Amygdala (tissue), 56 donors: ENCODE measurements around the gene SCGN.

Source experiments
- DNase-seq, 56 donors: peaks; one replicate each; lab custom pipeline; 2025; lab: John Stamatoyannopoulos, UW

The SCGN gene

DNA sequence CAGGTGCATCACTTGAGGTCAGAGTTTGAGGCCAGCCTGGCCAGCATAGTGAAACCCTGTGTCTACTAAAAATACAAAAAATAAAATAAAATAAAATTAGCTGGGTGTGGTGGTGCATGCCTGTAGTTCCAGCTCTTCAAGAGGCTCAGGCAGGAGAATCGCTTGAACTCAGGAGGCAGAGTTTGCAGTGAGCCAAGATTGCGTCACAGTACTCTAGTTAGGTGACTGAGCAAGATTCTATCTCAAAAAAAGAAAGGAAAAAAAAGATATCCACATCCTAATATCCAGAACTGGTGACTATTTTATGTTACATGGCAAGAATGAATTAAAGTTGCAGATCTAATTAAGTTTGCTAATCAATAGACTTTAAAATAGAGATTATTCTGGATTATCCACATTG is 32.5 kb downstream of the SCGN start:
- DNase-seq: no peak

DNA sequence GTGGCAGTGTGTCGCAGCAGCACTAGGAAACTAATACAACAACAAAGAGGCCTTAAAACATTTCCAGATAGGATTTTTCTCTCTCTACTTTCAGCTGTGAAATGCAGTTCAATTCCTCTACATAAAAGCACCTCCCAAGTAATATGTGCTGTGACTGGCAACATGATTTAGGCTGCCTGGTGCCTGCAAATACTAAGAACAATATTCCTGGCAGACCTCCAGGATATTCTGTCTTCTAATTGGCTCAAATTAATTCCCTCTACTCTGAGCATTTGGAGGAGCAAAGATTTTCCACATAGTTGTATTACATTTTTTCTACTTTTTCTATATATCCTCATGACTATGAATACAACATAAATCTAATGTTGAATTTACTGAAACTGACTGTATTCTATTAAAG is 33.2 kb downstream of the SCGN start:
- no peak for DNase-seq

DNA sequence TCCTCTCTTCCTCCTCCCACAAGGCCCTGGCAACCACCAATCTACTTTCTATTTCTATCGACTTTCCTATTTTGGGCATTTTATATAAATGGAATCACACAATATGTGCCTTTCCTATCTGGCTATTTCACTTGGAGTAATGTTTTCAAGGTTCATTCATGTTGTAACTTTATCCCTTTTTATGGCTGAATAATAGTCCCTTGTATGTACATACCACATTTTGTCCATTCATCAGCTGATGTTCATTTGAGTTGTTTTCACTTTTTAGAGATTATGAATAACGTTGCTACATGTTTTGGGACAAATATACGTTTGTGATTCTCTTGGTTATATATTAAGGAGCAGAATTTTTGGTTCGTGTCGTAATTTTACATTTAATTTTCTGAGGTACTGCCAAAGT is 33.9 kb downstream of the SCGN start:
- no peak for DNase-seq

DNA sequence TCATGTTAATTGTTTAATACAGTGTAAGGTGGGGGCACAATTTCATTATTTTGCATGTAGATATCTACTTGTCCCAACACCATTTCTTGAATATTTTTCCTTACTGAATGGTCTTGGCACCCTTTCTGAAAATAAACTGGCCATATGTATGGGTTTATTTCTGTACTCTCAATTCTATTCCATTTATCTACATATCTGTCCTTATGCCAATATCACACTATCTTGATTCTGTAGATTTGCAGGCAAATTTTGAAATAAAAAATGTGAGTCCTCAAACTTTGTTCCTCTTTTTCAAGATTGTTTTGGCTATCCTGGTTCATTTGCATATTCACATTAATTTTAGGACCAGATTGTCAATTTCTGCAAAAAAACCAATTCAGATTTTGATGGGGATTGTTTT is 34.8 kb downstream of the SCGN start:
- DNase-seq: no peak

DNA sequence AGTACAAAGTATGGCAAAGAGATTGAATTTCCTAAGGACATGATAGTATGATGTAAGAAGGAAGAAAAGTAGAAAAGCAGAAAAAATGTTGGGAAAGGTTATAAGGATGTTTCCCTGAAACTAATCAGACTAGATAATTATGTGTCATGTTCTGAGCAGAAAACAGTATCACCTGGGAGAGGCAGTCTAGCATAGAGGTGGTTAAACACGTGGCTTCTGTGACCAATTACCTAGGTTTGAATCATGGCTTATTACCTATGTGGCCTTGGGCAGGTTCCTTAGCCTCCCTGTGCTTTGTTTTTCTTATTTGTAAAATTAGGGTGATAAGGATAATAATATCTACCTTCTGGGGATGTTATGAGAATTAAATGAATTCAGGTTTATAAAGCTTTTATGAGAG is 38.0 kb downstream of the SCGN start:
- no peak for DNase-seq

DNA sequence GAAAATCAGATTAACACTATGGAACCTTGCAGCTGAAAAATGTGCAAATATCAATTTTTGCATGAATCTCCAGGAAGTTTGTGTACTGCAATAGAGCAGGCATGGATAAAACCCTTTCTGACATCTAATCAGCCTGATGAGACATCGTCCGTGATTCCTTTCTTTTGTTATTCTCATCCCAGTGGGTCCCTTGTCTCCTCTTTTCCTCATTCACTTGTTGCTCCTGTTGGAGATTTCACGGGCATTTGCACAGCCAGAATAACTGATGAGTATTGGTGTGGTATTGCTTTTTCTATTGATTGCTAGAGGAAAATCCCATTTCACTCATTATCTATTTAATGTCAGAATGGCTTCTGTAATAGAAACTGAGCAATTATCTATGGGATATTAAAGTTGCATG is 39.9 kb downstream of the SCGN start:
- DNase-seq: no peak

DNA sequence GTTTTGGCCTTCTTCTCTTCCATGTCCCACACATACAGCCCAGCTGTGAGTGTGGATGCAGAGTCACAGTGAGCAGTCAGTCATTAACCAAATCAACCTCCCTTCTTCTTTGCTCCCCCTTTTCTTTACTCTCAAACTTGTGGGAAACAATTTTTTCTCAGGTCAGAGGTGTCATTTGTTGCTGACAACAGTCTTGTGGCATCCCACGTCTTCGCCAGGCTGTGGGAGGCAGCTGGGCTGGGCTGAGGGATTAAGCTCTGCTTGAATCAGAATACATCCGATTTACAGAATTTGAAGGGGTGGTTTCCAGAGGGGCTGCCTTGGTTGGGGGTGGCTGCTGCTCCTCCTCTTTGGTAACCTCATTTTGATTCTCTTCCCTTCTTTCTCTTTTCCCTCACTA is 40.5 kb downstream of the SCGN start:
- no peak for DNase-seq

DNA sequence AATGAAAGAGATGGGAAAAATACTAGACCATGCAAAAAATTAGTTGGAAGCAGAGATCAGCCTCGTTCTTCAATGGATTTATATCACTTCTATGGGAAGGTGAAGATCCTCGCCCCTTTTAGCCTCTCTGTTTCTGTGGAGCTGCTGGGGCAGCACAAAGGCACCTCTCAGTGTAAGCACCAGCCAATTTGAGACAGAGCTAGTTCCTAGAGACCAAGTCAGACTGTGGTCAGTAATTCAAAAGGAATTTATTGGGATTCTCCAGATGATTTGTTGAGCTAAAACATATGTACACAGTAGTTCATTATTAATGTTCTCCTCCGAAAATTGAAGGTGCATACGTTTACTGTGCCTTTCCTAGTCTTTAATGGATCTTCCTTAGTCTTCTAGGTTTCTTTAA is 42.4 kb downstream of the SCGN start:
- no peak for DNase-seq

DNA sequence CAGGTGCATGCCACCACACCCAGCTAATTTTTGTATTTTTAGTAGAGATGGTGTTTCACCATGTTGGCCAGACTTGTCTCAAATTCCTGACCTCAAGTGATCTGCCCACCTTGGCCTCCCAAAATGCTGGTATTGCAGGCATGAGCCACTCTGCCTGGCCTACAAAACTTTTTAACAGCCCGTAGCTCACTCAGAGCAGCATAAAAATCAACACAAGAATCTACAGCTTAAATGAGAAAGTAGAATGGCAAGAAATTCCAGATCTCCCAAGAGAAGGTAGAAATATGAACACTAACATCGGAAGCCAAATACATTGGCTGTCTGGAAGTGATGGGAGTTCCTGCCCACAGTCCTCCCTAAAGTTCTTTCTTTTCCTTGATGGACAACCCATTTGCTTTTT is 43.7 kb downstream of the SCGN start:
- DNase-seq: no peak

DNA sequence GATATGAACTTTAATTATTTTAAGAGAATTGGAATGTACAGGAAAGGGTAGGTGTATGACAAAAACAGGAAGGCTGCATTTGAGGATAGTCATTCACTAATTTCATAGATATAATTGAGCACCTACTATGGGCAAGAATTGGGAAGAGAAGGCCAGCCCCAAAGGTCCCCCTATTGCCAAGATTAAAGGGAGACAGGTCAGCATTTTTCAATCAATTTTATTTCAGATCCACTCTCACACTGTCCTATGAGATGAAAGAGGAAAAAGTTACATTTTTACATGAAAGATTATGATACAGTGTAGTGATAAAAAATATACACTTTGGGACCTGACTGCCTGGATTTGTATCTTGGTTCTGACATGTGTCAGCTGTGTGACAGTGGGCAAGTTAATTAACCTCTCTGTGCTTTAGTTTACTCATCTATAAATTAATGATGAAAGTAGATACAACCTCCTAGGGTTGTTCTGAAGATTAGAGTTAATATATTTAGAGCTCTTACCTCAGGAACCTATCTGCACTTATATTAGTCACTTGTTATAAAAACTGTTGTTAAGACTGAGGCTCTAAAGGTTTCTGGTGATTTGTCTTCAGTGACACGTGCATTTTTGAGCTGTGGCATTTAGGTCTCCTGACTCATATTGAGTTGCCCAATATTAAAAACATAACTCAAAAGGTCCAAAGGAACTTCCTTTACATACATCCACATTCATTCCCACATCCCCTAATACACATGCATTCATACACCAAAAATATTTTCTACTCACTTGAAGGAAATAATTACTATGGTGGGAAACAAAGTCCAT is 45.7 kb downstream of the SCGN start:
- no peak for DNase-seq

DNA sequence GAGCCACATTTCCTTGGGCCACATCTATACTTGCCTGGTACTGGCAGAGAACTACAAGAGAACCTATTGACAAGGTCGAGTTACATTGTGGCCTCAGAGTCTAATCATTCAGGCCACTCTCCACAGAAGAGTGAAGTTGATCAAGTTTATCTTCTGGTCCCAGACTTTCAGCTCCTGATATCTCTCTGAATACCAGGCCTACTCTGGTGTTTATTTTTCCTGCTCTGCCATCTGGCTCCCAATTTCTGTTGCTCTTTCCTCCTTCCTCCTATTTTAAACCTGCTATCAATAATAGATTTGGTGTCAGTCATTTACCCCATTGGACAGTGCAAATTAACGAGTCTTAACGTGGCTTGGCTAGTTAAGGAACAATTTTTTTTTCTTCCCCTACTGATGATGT is 46.6 kb downstream of the SCGN start:
- no peak for DNase-seq

DNA sequence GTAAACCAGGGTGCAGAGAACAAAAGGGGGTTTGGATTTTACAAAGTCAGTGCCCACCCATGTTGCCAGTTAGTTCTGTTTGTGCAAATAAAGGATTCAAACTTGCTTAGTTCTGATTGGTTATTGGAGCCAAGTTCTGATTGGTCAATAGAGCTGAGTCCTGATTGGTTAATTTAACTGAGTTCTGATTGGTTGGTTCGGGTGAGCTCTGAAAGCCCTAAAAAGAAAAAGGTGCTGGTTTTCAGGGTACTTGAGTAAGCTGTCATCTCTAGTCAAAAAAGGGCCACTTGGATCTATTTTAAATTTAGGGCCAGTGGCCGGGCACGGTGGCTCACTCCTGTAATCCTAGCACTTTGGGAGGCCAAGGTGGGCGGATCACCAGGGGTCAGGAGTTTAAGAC is 47.6 kb downstream of the SCGN start:
- DNase-seq: no peak

DNA sequence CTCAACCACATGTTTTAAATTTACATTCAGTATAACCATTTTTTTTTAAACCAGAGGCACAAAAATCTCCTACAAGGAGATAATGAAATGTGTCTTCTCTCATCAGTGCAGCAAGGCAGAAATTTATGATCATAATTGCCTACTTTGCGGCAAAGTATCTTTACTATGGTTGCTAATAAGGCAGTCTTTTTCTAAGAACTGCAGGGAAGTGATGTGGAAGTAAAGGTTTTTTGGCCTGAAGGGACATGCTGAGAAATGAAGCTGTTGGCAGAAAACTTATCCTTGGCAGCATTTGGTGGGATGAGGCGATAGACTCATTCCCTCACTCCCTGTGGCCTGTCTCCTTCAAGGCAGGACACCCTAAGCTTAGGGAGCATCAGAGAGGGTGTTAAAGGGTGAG is 48.7 kb downstream of the SCGN start:
- no peak for DNase-seq

DNA sequence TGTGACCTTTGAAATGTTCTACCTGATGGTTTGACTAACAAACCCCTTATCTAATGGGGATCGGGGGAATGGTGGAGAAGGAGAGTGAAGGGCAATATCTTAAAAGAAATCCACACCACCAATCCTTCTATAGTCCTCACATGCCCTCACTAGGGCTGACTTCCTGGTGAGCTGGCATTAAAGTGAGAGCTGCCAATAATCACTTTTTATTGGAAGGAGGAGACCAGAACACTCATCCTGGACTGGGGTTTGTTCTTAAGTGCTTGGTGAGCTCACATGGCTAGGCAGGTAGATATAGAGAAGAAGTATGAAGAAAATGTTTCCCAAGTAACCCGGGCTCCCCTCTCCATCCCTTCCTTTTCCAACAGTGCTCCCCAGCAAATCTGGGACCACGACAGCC is 49.8 kb downstream of the SCGN start:
- no peak for DNase-seq

DNA sequence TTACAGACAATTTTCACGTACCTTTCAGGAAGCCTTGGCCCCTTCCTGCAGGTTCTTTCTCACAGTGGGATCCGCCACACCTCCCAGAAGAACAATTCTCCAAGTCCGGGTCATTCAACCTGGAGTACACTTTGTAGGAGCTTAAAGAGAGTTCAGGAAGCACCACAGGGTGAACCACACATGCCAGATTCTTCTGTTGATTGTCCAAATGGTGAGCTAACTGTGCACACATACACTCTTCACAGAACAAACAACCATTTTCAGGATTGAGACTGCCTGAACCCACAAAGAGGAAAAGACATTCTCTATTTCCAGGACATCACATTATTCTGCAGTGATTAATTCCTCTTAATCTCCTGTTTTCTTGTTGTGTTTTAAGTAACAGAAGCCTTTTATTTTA is 51.0 kb downstream of the SCGN start:
- DNase-seq: no peak

DNA sequence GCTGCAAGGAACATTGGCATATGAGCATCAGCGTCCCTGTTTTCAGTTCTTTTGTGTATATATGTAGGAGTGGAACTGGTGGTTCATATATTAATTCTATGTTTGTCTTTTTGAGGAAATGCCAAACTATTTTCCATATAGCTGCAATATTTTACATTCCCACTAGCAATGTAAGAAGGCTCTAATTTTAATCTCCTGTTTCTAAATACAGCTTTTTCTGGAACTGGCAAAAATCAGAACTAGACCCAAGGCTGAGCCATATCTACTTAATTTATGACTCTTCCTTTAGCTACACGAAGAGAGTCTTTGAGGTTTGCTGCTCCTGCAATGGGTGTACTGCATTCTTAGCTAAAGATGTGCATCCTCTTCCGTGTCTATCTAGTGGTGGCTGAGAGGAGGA is 52.0 kb downstream of the SCGN start:
- DNase-seq: no peak

DNA sequence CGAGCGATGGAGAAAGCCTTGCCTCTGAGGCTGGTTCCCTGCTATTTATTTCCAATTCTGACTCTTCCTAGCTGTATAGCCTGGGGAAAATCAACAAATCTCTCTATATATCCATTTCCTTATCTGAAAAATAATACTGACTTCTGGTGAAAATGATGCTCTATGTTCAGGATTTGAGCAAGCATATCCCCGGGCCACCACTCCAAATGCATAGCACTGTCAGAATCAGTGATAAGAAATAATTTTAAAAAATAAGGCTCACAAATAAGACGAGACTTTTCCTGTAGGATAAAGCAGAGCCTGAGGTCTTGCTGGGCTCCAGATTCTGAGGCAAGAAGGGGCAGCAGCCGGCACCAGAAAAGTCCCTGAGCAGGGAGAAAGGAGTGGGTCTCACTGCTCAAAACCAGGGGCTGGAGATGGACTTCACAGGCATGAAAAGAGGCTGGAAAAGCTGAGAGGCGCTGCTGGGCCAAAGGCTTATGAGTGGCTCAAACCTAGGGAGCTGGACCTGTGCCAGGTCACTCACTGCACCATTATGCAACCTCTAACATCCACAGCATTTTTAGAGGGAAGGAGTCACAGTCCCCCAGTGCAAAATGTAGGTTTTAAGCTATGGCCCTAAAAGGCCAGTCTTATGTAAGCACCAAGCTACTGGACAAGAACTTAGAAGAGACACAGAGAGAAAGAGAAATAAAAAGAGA is 54.4 kb downstream of the SCGN start:
- peak in 6 of 56 donors; percentile 2 to 27 (median 10) for DNase-seq

DNA sequence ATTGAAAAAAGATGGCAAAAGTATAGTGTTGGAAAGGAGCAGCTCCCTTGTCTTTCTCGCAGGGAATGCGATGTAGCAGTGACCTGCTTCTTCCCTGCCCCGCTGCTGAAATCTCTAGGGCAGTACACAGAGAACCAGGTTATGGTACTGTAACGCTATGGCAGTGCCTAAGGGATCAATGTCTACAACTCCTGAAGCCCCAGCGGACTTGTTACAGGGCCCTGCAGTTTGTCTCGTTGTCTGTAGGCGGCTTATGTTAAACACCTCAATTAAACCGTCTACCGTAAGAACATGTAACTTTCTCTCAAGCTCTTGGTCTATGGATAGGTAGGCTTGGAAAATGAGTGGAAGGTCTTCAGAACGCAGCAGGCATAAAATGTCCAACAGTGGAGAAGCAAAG is 57.7 kb downstream of the SCGN start:
- no peak for DNase-seq

DNA sequence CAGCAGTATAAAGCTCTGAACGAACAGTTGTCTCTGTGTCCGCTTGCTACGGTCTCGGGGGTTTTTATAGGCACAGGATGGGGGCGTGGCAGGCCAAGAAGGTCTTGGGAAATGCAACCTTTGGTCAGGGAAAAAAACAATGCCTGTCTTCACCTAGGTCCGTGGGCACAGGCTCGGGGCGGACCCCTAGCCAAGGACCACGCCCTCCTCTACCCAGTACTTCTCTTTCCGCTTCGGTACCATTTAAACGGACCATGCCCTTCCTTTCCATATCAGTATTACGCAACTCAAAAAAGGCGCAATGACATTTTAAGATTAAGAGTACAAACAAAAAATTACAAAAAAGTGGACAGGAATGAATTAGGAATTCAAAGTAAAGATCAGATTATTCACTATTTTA is 58.3 kb downstream of the SCGN start:
- DNase-seq: no peak

DNA sequence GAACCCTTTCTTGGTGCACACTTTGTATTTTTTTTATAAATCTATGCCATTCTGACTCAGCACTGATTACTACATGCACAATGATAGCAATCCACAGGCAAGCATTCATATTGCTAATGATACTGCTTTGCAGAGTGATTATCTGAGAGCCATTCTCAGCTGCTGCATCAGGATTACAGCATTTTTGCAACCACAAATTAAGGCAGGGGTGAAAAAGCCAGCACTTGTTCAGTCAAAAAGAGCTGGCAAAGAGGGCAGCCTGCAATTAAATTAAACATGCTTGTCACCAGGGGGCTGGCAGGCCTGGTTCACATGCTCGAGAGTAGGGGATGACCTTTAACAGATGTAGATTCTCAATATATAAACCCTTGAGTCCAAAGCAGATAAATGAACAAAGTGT is 61.8 kb downstream of the SCGN start:
- no peak for DNase-seq

DNA sequence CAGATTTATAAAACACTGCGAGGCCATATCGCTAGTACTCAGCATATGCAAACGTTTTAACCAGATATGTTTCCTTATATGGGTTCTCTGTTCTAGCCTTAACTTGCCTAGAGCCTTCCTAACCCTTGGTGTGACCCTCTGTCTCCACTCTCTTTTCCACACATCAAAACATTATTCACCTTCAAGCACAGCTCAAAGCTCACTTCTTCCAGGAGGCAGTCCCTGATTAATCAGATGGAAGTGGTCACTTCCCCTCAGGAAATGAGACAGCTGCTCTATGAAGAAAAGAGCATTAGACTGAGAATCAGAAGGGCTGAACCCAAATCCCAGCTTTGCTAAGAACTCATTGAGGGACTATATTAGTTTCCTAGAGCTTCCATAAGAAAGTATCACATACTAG is 62.8 kb downstream of the SCGN start:
- no peak for DNase-seq

DNA sequence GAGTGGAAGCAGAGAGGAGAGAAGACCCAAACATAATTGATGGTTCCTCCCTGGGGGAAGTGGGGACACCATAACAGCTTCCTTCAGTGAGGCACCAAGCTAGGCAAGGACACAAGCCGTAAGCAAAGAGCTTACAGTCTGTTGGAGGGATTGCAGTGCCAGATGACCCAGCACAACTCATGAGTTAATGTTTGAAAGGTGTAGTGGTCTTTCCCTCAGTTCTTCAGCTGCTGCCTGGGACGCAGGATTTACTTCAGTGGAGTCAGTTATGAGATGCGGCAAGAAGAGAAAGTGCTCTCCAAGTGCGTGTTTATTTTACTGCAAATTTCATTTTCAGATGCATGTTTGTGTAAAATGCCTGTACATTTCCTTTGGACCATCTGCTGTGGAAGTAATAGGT is 63.8 kb downstream of the SCGN start:
- DNase-seq: no peak
